Stimulated activated CD8-positive, alpha-beta memory T cell treated with anti-CD3 and anti-CD28 coated beads, Interleukin-15, amount 100 ng/mL, for 4 hours (primary cell): Measurements from ENCODE around the gene CYBRD1.

ENCODE experiments used
- DNase-seq, 2 donors: peaks; one replicate each; pipeline ENCODE4 v3.0.0-alpha.2; 2020; ENCODE audit warnings: low read depth in 2 of 2

The CYBRD1 gene

GRCh38 chr2:171553858-171554257 is 31.6 kb downstream of the CYBRD1 start:
- DNase-seq = no peak

GRCh38 chr2:171554991-171555615 is 32.8 kb downstream of the CYBRD1 start:
- DNase-seq = no peak

- no peak for DNase-seq
Measured at GRCh38 chr2:171557363-171557762, 35.1 kb downstream of the CYBRD1 start.

DNA sequence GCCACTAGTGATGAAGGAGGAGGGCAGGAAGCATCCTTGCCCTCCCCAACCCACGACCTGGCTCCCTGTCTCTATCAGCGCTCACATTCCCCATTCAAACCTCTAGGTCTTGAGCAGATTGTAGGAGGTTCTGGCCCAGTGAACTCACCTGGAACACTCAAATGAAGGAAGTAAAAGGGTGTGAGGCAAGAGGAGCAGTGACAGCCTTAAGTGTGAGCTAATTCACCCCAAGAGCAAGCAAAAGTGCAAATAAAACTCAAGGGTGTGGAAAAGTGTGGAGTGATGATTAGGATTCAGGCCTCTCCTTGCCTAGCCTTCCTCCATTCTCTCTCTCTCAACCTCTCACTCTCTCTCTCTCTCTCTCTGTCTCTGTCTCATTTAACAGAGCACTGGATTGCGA is 41.0 kb downstream of the CYBRD1 start:
- DNase-seq = no peak

DNA sequence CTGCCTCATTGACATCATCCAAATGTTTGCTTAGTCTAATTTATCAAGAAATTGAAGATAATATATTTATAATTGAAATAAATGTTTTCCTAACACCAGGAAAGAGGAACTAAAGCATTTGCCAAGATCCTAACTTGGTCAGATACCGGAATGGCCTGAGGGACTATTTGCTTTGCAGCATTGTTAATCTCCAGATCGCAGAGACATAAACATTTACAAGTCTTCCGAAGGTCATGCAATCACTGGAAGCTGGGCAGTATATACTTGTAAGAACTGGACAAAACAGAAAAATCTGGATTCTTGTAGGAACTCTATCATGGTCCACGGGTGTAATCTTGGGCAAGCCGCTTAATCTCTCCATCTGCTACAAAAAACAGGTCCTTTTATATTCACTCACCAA is 42.2 kb downstream of the CYBRD1 start:
- no peak for DNase-seq

GRCh38 chr2:171566057-171566456 is 43.8 kb downstream of the CYBRD1 start:
- DNase-seq = no peak

GRCh38 chr2:171566753-171567152 is 44.5 kb downstream of the CYBRD1 start:
- no peak for DNase-seq

DNA sequence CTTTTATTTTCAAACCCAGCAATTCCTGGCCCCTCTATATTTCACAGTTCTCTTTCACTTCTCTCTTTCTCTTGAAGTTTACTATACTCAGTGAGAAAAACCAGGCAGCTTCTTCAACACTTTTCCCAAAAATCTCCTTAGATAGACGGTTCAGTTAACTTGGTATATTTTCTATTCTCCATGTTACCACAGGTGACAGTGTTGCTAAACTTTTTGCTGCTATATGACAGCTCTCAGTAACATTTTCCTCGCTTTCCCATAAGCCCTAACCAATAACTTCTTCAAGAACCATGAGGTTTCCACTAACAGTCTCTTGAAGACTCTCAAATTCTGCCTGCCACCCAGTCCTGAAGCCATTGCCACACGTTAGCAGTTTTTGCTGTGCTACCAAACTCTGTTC is 45.8 kb downstream of the CYBRD1 start:
- DNase-seq = no peak

- DNase-seq = no peak
Measured at GRCh38 chr2:171571721-171572120, 49.4 kb downstream of the CYBRD1 start.

GRCh38 chr2:171574149-171574795 is 52.0 kb downstream of the CYBRD1 start:
- DNase-seq = peak; percentile 51 to 58

DNA sequence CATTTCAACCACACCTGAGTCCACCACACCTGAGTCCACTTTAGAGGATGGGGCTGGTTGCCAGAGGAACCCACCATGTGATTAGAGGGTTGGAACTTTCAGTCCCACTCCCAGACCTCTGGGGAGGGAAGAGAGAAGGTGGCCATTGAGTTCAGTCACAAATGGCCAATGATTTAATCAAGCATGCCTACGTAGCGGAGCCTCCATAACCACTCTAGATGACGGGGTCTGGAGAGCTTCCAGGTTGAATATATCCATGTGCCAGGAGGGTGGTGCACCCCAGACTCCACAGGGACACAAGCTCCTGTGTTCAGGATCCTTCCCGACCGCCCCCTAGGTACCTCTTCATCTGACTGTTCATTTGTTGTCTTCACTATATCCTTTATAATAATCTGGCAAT is 53.3 kb downstream of the CYBRD1 start:
- no peak for DNase-seq

- DNase-seq = no peak
Measured at GRCh38 chr2:171578127-171578803, 56.0 kb downstream of the CYBRD1 start.

DNA sequence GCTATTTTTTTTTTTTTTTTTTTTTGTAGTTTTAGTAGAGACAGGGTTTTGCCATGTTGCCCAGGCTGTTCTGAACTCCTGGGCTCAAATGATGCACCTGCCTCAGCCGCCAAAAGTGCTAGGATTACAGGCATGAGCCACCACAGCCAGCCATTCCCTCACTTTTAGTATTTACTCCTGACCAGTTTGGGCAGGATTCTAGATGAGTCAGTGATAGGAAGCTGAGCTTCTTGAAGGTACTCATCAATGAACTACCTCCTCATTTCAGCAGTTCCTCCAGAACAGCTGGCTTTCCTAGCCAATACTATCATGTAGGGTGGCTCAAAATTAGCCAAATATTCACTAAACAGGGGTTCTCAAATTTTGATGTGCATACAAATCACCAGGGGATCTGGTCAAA is 57.2 kb downstream of the CYBRD1 start:
- no peak for DNase-seq

GRCh38 chr2:171583566-171583965 is 61.3 kb downstream of the CYBRD1 start:
- DNase-seq = no peak

DNA sequence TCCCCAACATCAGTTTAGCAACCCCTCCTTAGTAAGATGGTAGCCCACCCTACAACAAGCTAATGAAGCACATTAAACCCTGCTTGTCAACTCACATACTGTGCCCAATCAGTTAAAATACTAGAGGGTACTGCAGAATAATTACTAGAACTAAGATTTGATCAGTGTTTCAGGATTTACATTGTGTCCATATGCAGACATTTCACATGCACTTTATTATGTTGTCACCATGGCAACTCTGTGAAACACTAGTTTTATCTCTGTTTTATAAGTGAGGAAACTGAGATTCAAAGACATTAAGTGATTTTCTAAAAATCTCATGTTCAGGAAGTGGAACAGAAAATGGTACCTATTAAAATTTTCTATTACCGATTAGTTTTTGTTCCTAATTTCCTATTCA is 61.7 kb downstream of the CYBRD1 start:
- no peak for DNase-seq

DNA sequence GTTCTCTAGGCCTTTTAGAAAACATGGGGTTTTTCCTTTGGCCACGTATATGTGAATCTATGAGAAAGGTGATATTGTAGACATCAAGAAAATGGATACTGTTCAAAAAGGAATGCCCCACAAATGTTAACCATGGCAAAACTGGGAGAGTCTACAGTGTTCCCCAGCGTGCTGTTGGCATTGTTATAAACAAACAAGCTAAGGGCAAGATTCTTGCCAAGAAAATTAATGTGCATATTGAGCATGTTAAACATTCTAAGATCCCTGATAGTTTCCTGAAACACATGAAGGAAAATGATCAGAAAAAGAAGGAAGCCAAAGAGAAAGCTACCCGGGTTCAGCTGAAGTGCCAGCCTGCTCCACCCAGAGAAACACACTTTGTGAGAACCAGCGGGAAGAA is 64.9 kb downstream of the CYBRD1 start:
- no peak for DNase-seq

- DNase-seq = no peak
Measured at GRCh38 chr2:171587567-171587966, 65.3 kb downstream of the CYBRD1 start.

DNA sequence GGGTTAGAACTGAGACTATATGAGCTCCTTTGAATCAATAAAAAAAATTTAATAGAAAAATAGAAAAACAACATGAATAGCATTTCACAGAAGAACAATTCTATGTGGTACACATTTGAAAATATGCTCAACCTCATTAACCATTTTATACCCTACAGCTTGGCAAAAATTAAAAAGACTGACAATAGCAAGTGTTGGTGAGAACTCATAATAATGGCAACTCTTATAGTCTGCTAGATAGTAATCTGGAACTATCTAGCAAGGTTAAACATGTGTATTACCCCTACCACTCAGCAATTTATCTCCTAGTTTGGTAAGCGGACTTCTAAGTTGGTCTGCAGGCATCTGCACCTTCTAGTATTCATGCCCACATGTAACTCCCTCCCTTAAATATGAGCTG is 67.8 kb downstream of the CYBRD1 start:
- DNase-seq = no peak

DNA sequence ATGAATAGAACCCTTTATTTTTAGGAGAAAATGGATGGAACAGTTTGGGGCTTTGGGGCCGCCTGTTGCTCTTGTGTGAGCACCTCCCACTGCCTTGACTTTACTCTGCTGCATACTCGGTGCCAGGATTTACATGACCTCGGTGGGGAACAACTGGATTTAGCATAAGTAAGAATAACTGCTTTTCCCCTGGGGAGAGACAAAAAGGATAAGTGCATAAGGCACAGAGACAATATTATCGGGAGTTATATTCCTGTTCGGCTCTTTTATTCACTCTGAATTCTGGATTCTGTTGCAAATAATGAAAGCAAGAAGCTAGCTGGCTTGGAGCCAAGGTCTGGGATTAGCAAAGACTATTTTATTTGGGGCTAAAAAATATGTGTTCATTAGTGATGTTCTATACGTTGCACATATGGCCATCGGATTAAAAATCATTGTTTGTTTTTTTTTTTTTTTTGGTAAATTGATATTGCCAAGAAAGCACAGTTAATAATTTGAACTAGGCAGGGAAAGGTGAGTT is 69.8 kb downstream of the CYBRD1 start:
- no peak for DNase-seq

DNA sequence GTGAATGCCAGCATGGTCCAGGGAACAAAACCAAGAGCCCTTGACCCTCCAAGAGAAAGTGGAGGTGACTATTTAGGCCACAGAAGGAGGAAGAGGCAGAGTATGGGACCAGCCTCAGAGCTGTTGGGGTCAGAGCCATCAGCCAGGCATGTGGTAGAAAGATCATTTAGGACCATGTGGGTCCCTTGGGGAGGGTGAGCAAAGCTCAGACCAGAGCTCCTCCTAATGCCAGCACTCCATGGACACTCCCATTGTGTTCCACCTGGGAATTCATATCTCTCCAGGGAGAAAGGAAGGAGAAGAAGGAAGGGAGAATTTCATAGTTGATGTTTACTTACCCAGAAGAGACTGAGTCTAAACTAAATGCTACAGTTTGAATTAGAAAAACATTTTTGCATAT is 73.2 kb downstream of the CYBRD1 start:
- DNase-seq = no peak

DNA sequence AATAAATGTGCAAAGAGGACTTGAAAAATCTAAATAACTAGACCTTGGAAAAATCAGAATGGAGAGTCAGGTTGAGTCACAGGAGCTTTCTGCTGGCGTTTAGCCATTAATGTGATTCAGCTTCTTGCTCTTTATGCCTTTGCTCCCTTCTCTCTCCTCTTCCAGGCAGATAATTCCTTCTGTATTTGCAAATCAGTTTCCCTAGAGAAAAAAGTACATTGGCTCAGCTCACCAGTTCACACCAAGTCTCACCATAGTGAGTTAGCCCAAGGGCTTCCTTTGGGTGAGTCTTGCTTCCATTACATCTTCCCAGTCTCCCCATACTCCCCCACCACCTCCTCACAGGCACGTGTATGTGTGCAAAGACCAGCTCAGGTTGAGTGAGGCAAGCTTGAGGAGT is 73.6 kb downstream of the CYBRD1 start:
- DNase-seq = no peak

DNA sequence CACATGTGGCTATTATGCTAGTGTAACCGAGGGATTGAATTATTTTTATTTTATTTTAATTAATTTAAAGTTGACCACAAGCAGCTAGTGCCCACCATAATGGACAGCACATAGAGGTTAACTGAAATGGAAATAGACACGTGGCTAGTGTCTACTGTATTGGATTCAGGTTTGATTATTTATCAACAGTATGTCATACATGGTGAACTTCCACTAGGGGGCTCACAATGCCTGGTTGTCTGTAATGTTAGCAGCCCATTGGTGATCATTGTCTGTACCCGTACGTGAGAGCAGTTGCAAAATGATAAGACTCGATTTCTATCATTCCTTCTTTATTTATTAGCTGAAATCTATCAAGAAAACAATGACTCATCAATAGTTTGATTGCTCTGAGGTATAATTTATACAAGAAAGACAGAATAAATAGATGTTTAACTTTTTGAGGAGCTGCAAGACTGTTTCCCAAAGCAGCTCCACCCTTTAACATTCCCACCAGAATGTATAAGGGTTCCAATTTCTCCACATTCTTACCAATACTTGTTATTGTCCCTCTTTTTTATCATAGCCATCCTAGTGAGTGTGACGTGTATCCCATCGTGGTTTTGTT is 76.5 kb downstream of the CYBRD1 start:
- peak in 1 of 2 donors; percentile 15 for DNase-seq

DNA sequence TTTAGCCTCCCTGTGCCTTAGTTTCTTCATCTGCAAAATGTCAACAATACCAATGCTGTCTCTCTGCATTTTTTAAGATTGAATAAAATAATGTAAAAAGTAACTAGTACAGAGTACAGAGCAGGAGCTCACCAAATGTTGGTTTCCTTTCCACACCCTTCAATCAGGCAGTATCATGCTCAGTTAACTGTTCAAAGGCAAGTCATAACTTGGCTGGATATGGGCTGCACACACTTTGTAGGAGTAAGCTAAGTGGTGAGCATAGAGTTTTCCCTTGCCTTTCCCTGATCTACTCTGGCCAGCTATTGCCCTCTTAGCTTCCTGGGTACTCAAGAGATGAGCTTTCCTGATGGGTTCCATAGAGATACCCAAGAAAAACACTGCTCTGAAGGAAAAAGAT is 77.9 kb downstream of the CYBRD1 start:
- DNase-seq = no peak
